ENCODE measurements around the gene LRRC31. TPM values are rescaled to one million over a fixed set of nuclear protein-coding genes. Genes with fewer than 3 reads are reported as not detected.

Gene LRRC31
- total RNA-seq, 1 donor from 2014 or later = not detected

DNA sequence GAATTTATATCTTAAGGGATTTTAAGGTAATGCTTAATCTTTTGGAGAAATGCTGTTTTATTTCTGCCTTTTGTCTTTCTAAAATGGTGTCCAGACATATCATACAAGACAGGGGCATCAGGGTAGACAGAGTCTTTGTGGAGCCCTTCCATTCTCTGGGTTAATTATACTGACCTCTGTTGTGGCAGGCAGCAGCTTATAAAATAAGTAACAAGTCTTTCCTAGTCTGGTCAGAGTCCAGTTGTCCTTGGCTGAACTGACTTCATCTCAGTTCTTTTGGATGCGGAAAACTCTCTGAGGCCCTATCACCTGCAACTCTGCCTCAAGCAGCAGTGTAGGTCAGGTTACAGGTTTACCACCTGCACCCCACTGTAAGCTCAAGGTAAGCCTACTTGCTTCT is 77.4 kb downstream of the LRRC31 start:
- peaks cover 0 to 20% (median 15%) of the 10 kb centered on the region in 3 donors for H3K36me3 ChIP-seq (ENCODE audit: control insufficient read depth in 3 of 3, insufficient read depth in 3 of 3, low read length in 3 of 3)
- no peak overlapping the region for H3K27ac ChIP-seq (ENCODE audit: low read depth, low read length)
- H3K9ac ChIP-seq (ENCODE audit: low read depth in 1 of 3, low read length in 3 of 3) = no peak overlapping the region
- no peak overlapping the region for H3K4me3 ChIP-seq (ENCODE audit: low read length in 3 of 3)
- H3K4me1 ChIP-seq (ENCODE audit: control insufficient read depth in 3 of 3, insufficient read depth in 3 of 3, low read length in 3 of 3) = no peaks in the 10 kb centered on the region
- H3K9me3 ChIP-seq (ENCODE audit: control insufficient read depth in 3 of 3, low read length in 3 of 3) = no peaks in the 10 kb centered on the region
- H3K27me3 ChIP-seq (ENCODE audit: control insufficient read depth in 3 of 3, insufficient read depth in 3 of 3, low read length in 3 of 3) = no peaks in the 10 kb centered on the region

DNA sequence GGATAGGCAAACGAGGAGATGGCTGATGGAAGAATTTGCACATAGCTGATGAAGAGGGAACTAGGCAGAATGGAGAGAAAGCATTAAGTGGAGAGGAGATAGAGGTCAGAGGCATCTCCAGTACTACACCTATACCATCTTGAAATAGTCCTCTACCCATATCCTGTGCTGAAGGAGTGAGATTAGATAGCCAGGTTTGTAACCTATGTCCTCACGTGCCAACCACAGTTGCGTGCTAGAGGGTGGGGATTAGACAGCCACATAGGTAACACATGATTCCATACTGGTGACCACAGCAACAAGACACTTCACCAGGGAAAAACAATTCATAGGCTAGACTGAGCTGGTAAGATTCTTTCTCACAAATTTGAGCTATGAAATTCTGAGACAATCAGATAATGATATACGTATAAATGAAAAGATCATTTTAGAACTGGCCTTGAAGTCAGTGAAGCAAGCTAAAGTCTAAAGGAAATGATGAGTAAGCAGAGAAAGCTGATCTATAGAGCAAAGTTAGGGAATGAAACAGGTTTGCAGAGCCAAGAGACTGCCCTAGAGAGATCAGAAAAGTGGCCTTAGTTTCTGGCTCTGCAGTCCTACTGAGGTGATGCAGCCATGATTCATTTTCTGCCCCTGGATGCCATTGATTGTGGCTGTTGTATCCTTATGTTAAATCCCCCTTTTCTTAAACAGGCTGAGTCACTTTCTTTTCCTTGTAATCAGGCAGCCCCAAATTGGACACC is 78.9 kb downstream of the LRRC31 start:
- no peaks in the 10 kb centered on the region for H3K9me3 ChIP-seq (ENCODE audit: control insufficient read depth in 3 of 3, low read length in 3 of 3)
- no peak overlapping the region for H3K27ac ChIP-seq (ENCODE audit: low read depth, low read length)
- no peak overlapping the region for H3K9ac ChIP-seq (ENCODE audit: low read depth in 1 of 3, low read length in 3 of 3)
- peaks cover 8 to 32% (median 26%) of the 10 kb centered on the region in 3 donors for H3K36me3 ChIP-seq (ENCODE audit: control insufficient read depth in 3 of 3, insufficient read depth in 3 of 3, low read length in 3 of 3)
- no peak overlapping the region for H3K4me3 ChIP-seq (ENCODE audit: low read length in 3 of 3)
- H3K4me1 ChIP-seq (ENCODE audit: control insufficient read depth in 3 of 3, insufficient read depth in 3 of 3, low read length in 3 of 3) = no peaks in the 10 kb centered on the region
- no peaks in the 10 kb centered on the region for H3K27me3 ChIP-seq (ENCODE audit: control insufficient read depth in 3 of 3, insufficient read depth in 3 of 3, low read length in 3 of 3)

DNA sequence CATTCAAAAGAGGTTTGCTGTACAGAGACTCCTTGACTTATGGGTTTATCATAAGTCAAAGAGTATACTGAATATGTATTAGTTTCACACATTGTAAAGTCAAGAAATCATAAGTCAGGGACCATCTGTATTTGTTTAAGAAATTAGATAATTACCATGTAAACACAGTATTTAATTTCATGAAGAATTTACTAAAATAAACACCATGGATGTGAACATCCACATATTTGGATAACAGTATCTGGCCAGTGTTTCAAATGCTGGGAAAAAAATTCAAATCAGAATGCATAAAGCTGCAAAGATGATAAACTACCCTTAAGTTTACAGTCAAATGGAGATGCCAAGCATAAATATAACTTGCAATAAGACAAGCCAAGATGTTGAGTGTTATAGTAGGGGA is 79.5 kb downstream of the LRRC31 start:
- no peak overlapping the region for H3K27ac ChIP-seq (ENCODE audit: low read depth, low read length)
- H3K27me3 ChIP-seq (ENCODE audit: control insufficient read depth in 3 of 3, insufficient read depth in 3 of 3, low read length in 3 of 3) = no peaks in the 10 kb centered on the region
- peaks cover 14 to 37% (median 32%) of the 10 kb centered on the region in 3 donors for H3K36me3 ChIP-seq (ENCODE audit: control insufficient read depth in 3 of 3, insufficient read depth in 3 of 3, low read length in 3 of 3)
- H3K9me3 ChIP-seq (ENCODE audit: control insufficient read depth in 3 of 3, low read length in 3 of 3) = no peaks in the 10 kb centered on the region
- no peaks in the 10 kb centered on the region for H3K4me1 ChIP-seq (ENCODE audit: control insufficient read depth in 3 of 3, insufficient read depth in 3 of 3, low read length in 3 of 3)
- no peak overlapping the region for H3K4me3 ChIP-seq (ENCODE audit: low read length in 3 of 3)
- H3K9ac ChIP-seq (ENCODE audit: low read depth in 1 of 3, low read length in 3 of 3) = no peak overlapping the region

Other genes with a start within 250 kb of the LRRC31 start
- 16.2 TPM for gene MECOM, start 206.2 kb downstream of the LRRC31 start, total RNA-seq
- 104 TPM for gene TERC, start 104.9 kb downstream of the LRRC31 start, total RNA-seq
- gene ACTRT3, start 100.4 kb downstream of the LRRC31 start, total RNA-seq = 1.6 TPM
- gene MYNN, start 96.5 kb downstream of the LRRC31 start, total RNA-seq = 20.4 TPM
- gene LRRIQ4, start 57.1 kb downstream of the LRRC31 start, total RNA-seq = not detected
- gene LRRC34, start 57.0 kb downstream of the LRRC31 start, total RNA-seq = 3.1 TPM
- not detected for gene SAMD7, start 41.6 kb upstream of the LRRC31 start, total RNA-seq
- gene SEC62, start 96.9 kb upstream of the LRRC31 start, total RNA-seq = 25.1 TPM
- gene GPR160, start 168.1 kb upstream of the LRRC31 start, total RNA-seq = 2.6 TPM